GM19193 (cell line): Measurements from ENCODE around the gene POLR2L.

ENCODE experiments used
- POLR2A ChIP-seq: IDR thresholded peaks from 4 replicates; pipeline ENCODE4 v1.6.1; 2011; ENCODE audit not compliant: insufficient read depth, insufficient read length; ENCODE audit errors: extremely low read depth

Gene POLR2L

DNA sequence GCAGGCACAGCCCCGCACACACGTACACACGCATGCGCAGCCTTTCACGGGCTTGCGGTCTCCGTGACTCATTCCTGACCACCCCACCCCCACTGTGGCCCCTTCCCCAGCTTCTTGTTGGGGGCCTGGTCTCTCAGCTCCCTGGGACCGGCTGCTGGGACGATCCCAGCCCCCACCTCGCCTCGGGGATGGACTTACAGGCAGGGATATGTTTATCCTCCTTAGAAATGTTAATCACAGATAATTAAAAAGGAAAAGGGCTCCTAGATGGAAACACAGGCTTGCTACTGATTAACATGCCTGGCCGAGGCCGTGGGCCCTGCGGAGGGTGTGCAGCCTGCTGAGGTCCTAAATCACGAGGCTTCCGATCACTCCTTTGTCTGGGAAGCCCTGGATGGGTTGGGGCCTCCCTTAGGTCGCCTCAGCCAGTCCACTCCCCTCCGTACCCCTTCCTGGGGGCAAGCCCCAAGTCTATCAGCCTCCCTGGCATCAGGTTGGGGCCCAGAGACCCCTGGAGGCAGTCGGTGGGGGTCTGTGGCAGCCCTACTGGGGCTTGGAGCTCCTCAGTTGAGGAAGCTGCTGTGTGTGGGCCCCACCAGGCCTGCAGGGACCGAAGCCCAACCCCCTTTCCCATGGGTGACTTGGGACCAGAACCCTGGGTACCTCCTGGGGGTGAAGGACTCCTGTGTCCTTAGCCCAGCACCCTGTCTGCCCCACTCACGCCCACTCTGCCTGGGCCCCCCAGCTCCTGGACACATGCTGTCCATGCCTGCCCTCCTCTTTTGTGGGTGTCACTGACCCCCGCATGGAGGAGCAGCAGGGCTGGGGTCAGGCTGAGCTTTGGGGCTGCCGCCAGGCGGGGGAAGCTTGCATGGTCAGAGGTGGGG, 20.9 kb upstream of the POLR2L start:
- TF ChIP-seq POLR2A: no peak

DNA sequence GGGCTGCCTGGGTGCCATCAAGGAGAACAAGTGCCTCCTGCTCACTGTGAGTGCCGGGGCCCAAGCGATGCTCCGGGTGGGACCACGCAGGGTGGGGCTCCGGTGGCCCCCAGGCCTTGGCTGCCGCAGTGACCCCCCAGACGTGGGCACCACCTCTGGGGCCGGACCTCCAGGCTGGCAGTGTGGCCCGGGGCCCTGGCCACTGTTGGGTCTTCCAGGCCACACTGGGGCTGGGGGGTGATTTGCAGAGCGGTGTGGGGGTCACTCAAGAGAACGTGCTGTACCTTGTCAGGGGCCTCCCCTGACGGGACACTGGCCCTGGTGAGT, 20.3 kb upstream of the POLR2L start:
- TF ChIP-seq POLR2A: no peak

DNA sequence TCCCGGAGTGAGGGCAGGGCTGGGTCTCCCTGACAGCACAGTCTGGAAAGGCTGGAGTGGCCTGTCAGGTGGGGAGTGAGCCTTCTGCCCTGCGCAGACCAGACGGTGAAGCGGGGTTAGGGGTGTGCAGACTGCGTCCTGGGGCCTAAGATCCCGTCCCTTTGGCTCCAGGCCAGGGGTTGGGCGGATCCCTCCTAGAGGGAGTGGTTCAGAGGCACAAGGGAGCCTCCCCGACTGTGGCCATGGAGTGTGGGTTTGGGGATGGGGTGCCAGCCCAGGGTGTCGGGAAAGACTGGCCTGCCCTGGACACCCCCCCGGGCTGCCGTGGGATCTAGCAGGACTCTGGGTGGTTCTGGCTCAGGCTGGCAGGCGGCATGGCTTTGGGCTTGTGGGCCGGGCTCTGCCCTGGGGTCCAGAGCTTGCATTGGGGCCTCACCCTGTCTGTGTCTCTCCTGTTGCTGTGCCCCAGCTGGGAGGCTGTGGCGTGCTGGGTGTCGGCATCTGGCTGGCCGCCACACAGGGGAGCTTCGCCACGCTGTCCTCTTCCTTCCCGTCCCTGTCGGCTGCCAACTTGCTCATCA, 19.8 kb upstream of the POLR2L start:
- TF ChIP-seq POLR2A: no peak

DNA sequence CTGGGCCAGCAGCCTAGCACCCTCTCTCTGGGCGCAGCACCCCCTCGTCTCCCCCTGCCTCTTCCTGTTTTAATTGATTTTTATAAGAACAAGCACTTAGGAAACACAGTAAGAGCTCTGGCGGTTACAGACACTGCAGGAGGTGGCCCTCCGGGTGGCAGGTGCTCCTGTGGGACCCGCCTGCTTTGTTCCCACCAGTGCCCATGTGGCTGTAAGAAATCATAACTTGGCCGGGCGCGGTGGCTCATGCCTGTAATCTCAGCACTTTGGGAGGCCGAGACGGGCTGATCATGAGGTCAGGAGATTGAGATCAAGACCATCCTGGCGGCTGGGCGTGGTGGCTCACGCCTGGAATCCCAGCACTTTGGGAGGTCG, 18.8 kb upstream of the POLR2L start:
- TF ChIP-seq POLR2A: no peak

DNA sequence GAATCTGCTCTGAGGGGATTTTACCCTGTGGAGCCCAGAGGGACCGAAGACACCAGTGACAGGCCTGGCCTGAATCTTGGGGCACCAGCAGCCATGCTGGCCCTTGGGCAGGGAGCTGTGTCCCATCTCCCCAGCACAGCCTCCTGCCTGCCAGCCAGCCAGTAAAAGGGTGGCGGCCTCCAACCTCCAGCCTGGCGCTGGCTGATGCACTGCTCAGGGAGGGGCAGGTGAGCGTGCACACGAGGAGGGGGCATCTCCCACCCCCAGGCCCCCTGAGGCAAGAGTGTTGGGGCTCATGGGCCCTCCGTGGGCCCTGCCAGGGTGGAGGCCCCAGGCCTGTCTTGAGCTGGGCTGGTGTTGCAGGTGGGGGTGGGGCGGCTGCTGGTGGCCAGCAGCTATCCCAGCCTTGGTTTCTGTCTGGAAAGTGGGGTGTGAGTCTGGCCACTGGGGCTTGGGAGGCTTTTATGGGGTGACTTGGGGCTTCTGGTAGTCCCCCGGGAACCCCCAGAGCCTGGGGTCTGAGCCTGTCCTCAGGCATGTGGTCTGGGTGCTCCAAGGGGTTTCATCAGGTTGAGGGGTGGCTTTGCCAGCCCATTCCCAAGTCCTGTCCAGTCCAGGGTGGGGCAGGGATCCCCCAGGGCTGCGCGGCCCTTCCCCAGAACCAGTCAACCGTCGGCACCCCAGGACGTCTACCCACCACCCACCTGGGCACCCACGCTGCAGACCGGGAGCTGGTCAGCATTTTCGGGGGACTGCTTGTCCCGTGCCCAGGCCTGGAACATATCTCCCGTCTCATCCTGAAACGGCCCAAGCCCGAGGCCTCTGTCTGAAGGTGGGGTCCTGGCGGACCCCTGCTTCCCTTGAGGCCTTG, 18.1 kb upstream of the POLR2L start:
- no peak for TF ChIP-seq POLR2A

DNA sequence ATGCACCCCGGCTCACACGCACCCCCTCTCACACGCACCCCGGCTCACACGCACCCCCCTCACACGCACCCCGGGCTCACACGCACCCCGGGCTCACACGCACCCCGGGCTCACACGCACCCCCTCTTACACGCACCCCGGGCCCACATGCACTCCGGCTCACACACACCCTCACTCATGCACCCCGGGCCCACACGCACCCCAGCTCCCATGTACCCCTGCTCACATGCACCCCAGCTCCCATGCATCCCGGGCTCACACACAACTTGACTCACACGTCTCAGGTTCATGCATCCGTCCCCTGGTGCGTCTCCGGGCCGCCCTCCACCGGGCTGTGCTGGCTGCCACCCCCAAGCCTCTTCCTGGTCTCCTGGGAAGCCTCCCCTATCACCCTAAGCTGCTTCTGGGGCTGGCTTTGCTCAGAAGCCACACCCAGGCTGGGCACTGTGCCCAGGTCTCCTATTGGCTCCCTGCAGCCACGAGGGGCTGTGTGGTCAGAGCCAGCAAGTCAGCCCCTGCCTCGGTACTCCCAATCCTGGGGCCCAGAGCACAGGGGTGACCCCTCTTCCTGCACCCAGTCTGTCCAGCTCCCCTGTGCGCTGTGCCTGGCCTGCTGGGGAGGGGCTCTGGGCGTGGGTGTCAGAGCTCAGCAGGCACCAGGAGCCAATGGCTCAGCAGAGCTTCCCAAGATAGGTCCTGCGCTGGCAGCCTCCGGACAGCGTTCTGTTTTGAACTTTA, 17.2 kb upstream of the POLR2L start:
- no peak for TF ChIP-seq POLR2A

DNA sequence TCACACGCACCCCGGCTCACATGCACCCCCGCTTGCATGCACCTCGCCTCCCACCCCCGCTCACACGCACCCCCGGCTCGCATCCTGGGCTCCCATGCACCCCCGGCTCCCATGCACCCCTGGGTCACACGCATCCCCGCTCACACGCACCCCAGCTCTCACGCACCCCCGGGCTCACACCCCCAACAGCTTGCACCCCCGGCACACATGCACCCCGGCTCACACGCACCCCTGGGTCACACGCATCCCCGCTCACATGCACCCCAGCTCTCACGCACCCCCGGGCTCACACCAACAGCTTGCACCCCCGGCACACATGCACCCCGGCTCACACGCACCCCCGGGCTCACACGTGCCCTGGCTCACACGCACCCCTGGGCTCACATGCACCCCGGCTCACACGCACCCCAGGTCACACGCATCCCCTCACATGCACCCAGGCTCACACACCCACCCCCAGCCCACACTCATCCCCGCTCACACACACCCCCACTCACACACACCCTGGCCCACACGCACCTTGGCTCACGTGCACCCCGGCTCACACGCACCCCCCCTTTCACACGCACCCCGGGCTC, 16.5 kb upstream of the POLR2L start:
- TF ChIP-seq POLR2A: no peak

DNA sequence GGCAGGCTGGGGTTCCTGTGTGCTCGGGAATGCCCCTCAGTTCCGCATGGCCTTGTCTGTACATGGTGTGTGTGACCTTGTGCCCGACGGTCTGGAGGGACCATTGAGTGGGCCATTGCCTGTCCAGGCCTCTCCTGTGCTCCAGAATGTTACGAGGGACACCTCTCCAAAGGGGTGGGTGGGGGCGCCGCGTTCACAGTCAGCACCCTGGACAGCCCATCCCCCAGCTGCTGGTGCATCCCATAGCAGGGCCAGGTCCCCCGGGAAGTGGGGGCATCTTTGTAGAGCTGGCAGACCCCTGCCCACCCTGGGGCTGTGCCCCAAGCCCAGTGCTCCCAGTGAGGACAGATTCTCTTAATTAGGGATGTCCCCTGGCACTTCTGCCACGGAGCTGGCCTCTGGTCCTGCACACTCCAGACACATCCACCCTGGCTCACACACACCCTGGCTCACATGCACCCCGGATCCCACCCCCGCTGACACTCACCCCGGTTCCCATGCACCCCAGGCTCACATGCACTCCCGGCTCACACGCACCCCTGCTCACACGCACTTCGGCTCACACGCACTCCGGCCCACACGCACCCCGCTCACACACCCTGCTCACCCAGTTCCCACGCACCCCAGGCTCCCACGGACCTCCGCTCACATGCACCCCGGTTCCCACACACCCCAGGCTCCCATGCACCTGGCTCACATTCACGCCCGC, 15.9 kb upstream of the POLR2L start:
- TF ChIP-seq POLR2A: no peak

DNA sequence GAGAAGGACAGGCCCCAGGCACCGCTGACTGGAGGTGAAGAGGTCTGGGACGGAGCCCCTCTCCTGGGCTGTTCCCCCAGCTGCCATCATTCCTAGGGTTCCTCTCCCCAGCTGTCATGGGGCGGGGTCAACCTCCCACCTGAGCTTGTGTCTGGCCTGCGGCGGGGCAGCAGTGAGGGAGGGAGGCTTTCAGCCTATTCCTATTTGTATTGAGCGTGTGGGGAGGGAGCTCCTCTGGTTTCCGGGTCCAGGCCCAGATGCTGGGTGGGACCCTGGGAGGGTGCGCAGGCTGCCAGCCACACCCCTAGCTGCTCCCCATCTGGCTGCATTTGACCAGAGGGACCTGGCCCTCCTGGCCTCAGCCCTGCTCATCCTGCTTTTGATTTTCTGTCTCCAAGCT, 14.1 kb upstream of the POLR2L start:
- no peak for TF ChIP-seq POLR2A

DNA sequence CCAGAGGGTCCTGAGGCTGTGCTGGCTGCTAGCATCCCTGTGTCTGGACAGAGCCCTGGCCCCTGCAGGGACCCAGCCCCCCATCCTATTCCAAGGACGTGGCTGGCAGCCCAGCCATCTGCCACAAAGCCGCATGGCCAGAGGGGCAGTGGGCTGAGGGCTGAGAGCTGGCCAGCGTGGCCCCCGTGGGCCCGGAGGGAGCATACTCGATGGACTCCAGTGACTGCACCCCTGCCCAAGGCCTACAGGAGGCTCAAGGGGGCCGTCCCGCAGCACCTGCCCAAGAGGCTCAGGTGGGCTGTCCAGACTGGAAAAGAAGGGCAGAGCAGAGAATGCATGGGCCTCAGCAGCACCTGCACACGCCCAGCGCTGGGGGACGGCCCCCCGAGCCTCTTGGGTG, 13.5 kb upstream of the POLR2L start:
- TF ChIP-seq POLR2A: no peak

DNA sequence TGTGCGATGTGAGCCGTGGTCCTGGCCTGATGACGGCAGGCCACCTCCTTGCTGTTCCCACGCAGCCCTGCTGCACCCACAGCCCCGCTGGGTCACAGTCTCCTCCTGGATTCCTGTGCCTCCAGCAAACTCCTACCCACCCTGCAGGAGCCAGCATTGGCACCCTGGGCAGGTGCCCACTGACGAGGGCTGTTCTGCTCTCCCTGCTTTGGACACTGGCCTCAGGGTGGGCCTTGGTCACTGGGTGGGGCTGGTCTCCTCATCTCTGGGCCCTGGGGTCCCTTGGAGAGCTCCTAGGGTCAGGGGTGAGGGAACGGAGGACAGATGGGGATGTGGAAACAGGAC, 13.0 kb upstream of the POLR2L start:
- TF ChIP-seq POLR2A: no peak

DNA sequence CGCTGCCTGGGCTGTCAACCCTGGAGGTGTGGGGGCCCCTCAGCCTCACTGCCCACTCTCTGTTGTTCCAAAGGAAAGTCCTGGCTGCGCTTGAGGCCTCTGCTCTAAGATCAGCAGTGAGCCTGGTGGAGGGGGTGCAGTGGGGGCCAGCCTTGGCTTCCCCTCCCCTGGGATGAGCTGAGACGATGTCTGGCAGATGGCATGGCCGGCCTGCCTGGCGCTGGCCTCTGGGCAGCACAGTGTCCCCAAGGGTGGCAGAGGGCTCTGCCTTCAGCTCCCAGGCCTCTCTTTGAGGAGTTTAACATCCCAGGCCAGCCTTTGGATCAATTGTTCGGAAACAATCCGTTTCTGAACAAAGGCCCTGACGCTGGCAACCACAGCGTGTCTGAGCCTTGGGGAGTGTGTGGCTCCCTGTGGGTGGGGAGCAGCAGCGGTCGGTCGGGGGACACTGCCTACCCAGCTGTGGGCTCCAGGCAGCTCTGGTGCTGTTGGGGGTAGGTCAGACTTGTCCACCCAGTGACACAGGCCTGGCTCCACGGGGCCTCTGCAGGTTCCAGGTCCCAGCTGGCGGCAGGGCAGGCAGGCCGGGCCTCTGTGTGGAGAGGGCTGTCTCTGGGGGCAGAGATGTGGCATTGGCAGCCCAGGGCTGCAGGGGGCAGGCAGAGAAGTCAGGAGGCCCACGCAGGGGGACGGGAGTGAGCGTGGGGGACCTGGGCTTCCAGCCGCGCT, 12.4 kb upstream of the POLR2L start:
- TF ChIP-seq POLR2A: no peak

DNA sequence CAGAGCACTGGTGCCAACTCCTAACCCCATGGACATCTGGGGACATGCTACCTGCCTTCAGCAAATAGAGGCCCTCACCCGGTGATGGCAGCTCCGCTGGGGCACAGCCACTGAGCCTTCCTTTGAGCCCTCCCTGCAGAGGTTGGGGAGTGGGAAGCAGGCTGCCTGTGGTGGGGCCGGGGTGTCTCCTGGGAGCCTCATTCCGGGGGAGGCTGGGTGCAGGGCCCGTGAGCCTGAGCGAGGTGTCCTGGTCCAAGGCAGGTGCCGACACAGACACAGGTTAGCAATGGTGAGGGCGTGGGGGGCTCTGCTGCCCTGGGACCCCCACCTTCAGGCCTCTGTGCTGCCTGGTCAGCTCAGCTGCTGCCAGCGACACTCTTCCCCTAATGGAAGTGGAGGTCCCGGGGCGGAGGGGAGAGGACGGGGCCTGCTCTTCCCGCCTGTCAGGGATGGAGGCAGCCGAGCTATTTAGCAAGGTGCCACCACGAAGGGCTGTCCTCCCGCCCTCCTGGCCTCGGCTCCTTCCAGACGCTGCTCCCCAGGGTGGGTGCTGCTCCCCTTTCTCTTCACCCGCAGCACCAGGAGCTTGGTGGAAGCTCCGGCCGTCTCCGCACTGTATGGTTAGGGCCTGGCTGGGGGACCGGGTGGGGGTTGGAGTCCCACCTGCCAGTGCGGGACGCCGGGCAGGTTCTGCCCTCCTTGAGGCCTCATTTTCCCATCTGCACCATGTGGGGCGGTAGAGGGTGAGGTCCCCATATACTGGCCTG, 11.5 kb upstream of the POLR2L start:
- TF ChIP-seq POLR2A: no peak
